ENCODE measurements around the gene RPL19. TPM values are rescaled to one million over a fixed set of nuclear protein-coding genes. Genes with fewer than 3 reads are reported as not detected.
A peak's percentile ranks its signal among the peaks of the same experiment; 100 is the strongest.

The RPL19 gene
- total RNA-seq, 4 donors from 2014 or later: 3,050 to 5,448 (median 3,578) TPM

GRCh38 chr17:39236981-39237441 is 36.9 kb downstream of the RPL19 start:
- WGBS, 2 donors: 65 to 89% methylated on average over 6 of the region's 6 CpGs
- H3K4me3 ChIP-seq (ENCODE audit: low read depth, poor library complexity, severe bottlenecking): no peak overlapping the region
- intact Hi-C loops (cut with DNase I; ENCODE audit: low total_unique reads): no loop called here
- TF ChIP-seq CTCF (IDR thresholded peaks at IDR 0.05) (no peak), POLR2A (IDR thresholded peaks at IDR 0.05) (no peak)
- DNase-seq (ENCODE audit: low spot score in 2 of 2): no peak

GRCh38 chr17:39237586-39237985 is 37.5 kb downstream of the RPL19 start:
- 74 to 92% methylated on average over 5 to 7 of the region's 7 CpGs for WGBS, 2 donors
- no peak overlapping the region for H3K4me3 ChIP-seq (ENCODE audit: low read depth, poor library complexity, severe bottlenecking)
- intact Hi-C loops (cut with DNase I; ENCODE audit: low total_unique reads): no loop called here
- no peak for DNase-seq (ENCODE audit: low spot score in 2 of 2)
- TF ChIP-seq CTCF (IDR thresholded peaks at IDR 0.05): no peak
- no peak for TF ChIP-seq POLR2A (IDR thresholded peaks at IDR 0.05)

- TF ChIP-seq CTCF (IDR thresholded peaks at IDR 0.05) (no peak), POLR2A (IDR thresholded peaks at IDR 0.05) (no peak)
- intact Hi-C loops (cut with DNase I; ENCODE audit: low total_unique reads): no loop called here
- no peak overlapping the region for H3K4me3 ChIP-seq (ENCODE audit: low read depth, poor library complexity, severe bottlenecking)
- no peak for DNase-seq (ENCODE audit: low spot score in 2 of 2)
- 33 to 43% methylated on average over 14 to 15 of the region's 15 CpGs for WGBS, 2 donors
Observed at GRCh38 chr17:39238311-39238972, 38.4 kb downstream of the RPL19 start.

- TF ChIP-seq POLR2A (IDR thresholded peaks at IDR 0.05) (no peak), CTCF (IDR thresholded peaks at IDR 0.05) (peak in 1 of 3 donors; percentile 10)
- DNase-seq (ENCODE audit: low spot score in 2 of 2): no peak
- H3K4me3 ChIP-seq (ENCODE audit: low read depth, poor library complexity, severe bottlenecking): no peak overlapping the region
- intact Hi-C loops (cut with DNase I; ENCODE audit: low total_unique reads): no loop called here
- 30 to 31% methylated on average over 16 of the region's 16 CpGs for WGBS, 2 donors
Observed at GRCh38 chr17:39239640-39240314, 39.7 kb downstream of the RPL19 start.

GRCh38 chr17:39240631-39241030 is 40.5 kb downstream of the RPL19 start:
- WGBS, 2 donors: 77 to 82% methylated on average over 5 of the region's 5 CpGs
- no peak for TF ChIP-seq POLR2A (IDR thresholded peaks at IDR 0.05)
- no peak for TF ChIP-seq CTCF (IDR thresholded peaks at IDR 0.05)
- peak in 1 of 2 donors; percentile 58 for DNase-seq (ENCODE audit: low spot score in 2 of 2)
- H3K4me3 ChIP-seq (ENCODE audit: low read depth, poor library complexity, severe bottlenecking): no peak overlapping the region
- intact Hi-C loops (cut with DNase I; ENCODE audit: low total_unique reads): no loop called here

Data from lower leg skin (tissue), 4 donors.